CD4-positive, CD25-positive, alpha-beta regulatory T cell (primary cell): ENCODE measurements around the gene EIF2S3. TPM values are rescaled to one million over a fixed set of nuclear protein-coding genes. Genes with fewer than 3 reads are reported as not detected.
"Not testable (repeated sequence)": the region's sequence is repeated elsewhere in the genome, so short reads cannot be mapped to it uniquely, and the experiment has no call there.

Experiments
- ATAC-seq, 2 donors: fragments of 150-1000 bp; cut with Tn5 transposase; one replicate each; pipeline ENCODE4 v1.10.0; 2021; ENCODE audit warnings: low read depth in 2 of 2, moderate number of reproducible peaks in 2 of 2, moderate library complexity in 1 of 2
- DNase-seq, 3 donors: peaks; one replicate each; pipeline versions ENCODE4 v3.0.0 to v3.0.0-alpha.2; 2012 to 2022; ENCODE audit warnings: mixed read lengths in 1 of 3
- H3K27ac ChIP-seq: one replicate; pipeline ENCODE4 v1.7.0; 2013; ENCODE audit warnings: mild to moderate bottlenecking, low read length; ENCODE audit not compliant: insufficient read depth, poor library complexity, severe bottlenecking
- H3K27me3 ChIP-seq: one replicate; pipeline ENCODE4 v1.7.0; 2013; ENCODE audit warnings: low read length; ENCODE audit not compliant: control insufficient read depth, insufficient read depth
- H3K36me3 ChIP-seq: one replicate; pipeline ENCODE4 v1.7.0; 2013; ENCODE audit warnings: mild to moderate bottlenecking, low read length, moderate library complexity; ENCODE audit not compliant: control insufficient read depth, insufficient read depth
- H3K4me1 ChIP-seq: 2 replicates; pipeline ENCODE4 v1.7.0; 2013; ENCODE audit warnings: mild to moderate bottlenecking, low read length; ENCODE audit not compliant: insufficient read depth, control insufficient read depth, poor library complexity, severe bottlenecking
- H3K4me3 ChIP-seq: one replicate; pipeline ENCODE4 v1.7.0; 2013; ENCODE audit warnings: low read depth, mild to moderate bottlenecking, low read length, moderate library complexity
- H3K9me3 ChIP-seq, 2 experiments: 1 replicate in 1 of 2; 2 replicates in 1 of 2; pipeline ENCODE4 v1.7.0; 2013; ENCODE audit warnings: low read length in 2 of 2, mild to moderate bottlenecking in 1 of 2, moderate library complexity in 1 of 2; ENCODE audit not compliant: control insufficient read depth in 2 of 2
- H3K27ac Mint-ChIP-seq, 3 donors: one replicate each; pipeline ENCODE4 v1.8.0; 2020 to 2022; ENCODE audit warnings: mild to moderate bottlenecking in 3 of 3, mixed read lengths in 3 of 3, moderate library complexity in 2 of 3
- H3K27me3 Mint-ChIP-seq: one replicate; pipeline ENCODE4 v1.8.0; 2022; ENCODE audit warnings: mild to moderate bottlenecking, mixed read lengths
- H3K36me3 Mint-ChIP-seq: one replicate; pipeline ENCODE4 v1.8.0; 2020; ENCODE audit warnings: mixed read lengths
- H3K4me1 Mint-ChIP-seq, 4 donors: one replicate each; pipeline ENCODE4 v1.8.0; 2020 to 2022; ENCODE audit warnings: mixed read lengths in 4 of 4, mild to moderate bottlenecking in 1 of 4
- H3K4me3 Mint-ChIP-seq, 4 donors: one replicate each; pipeline ENCODE4 v1.8.0; 2020 to 2022; ENCODE audit warnings: mild to moderate bottlenecking in 4 of 4, mixed read lengths in 4 of 4, moderate library complexity in 3 of 4
- H3K9me3 Mint-ChIP-seq, 7 donors: one replicate each; pipeline ENCODE4 v1.8.0; 2020 to 2022; ENCODE audit warnings: mixed read lengths in 7 of 7, mild to moderate bottlenecking in 3 of 7, moderate library complexity in 2 of 7
- polyA plus RNA-seq, 4 donors: library from polyadenylated mRNA; unstranded; fragments of 300-500 nt; fragmentation: Illumina TruSeq; gene quantifications; one replicate each; pipeline ENCODE4 v1.2.3, GENCODE V29; 2021
- total RNA-seq: library from RNA; stranded (reverse); gene quantifications from one replicate; pipeline ENCODE4 v1.2.3, GENCODE V29; 2022

EIF2S3 gene
- total and polyA plus RNA-seq, 5 donors from 2014 or later: 55.7 to 228 (median 128) TPM

- Mint-ChIP-seq H3K4me1 (peaks cover 0 to 28% (median 0%) of the 10 kb centered on the region in 4 donors), H3K4me3 (peak overlapping the region in 1 of 4 donors; percentile 98), H3K27me3 (no peaks in the 10 kb centered on the region), H3K27ac (peak overlapping the region in 2 of 3 donors; percentile 99), H3K9me3 (no peaks in the 10 kb centered on the region), H3K36me3 (peaks cover 5% of the 10 kb centered on the region)
- H3K9me3 ChIP-seq: no peaks in the 10 kb centered on the region
- peaks cover 21% of the 10 kb centered on the region for H3K36me3 ChIP-seq
- DNase-seq (no peak), ATAC-seq (no peak)
- H3K27ac ChIP-seq: no peak overlapping the region
- no peaks in the 10 kb centered on the region for H3K27me3 ChIP-seq
- H3K4me3 ChIP-seq: no peak overlapping the region
- H3K4me1 ChIP-seq: peaks cover 6% of the 10 kb centered on the region
These were observed 244 bp downstream of the EIF2S3 start for GRCh38 chrX:24055043-24055356.

GRCh38 chrX:24063488-24063887 lies 8.7 kb downstream of the EIF2S3 start:
- Histone ChIP-seq H3K27me3 (no peaks in the 10 kb centered on the region), H3K36me3 (peaks cover 70% of the 10 kb centered on the region), H3K4me1 (no peaks in the 10 kb centered on the region), H3K9me3 (no peaks in the 10 kb centered on the region), H3K4me3 (no peak overlapping the region), H3K27ac (no peak overlapping the region)
- Mint-ChIP-seq H3K9me3 (no peaks in the 10 kb centered on the region), H3K27me3 (no peaks in the 10 kb centered on the region), H3K27ac (no peak overlapping the region), H3K4me3 (no peak overlapping the region), H3K36me3 (peaks cover 49% of the 10 kb centered on the region), H3K4me1 (peaks cover 0 to 9% (median 0%) of the 10 kb centered on the region in 4 donors)
- DNase-seq (no peak), ATAC-seq (no peak)

- no peak overlapping the region for H3K27ac Mint-ChIP-seq
- no peak for DNase-seq
- no peak overlapping the region for H3K4me3 Mint-ChIP-seq
- ATAC-seq: no peak
- H3K27ac ChIP-seq: no peak overlapping the region
- peaks cover 58% of the 10 kb centered on the region for H3K36me3 ChIP-seq
- no peaks in the 10 kb centered on the region for H3K9me3 Mint-ChIP-seq
- H3K4me3 ChIP-seq: no peak overlapping the region
- peaks cover 0 to 8% (median 0%) of the 10 kb centered on the region in 4 donors for H3K4me1 Mint-ChIP-seq
- H3K4me1 ChIP-seq: no peaks in the 10 kb centered on the region
- no peaks in the 10 kb centered on the region for H3K27me3 Mint-ChIP-seq
- no peaks in the 10 kb centered on the region for H3K9me3 ChIP-seq
- peaks cover 49% of the 10 kb centered on the region for H3K36me3 Mint-ChIP-seq
- no peaks in the 10 kb centered on the region for H3K27me3 ChIP-seq
These were observed 15.1 kb downstream of the EIF2S3 start for GRCh38 chrX:24069877-24070276.

DNA sequence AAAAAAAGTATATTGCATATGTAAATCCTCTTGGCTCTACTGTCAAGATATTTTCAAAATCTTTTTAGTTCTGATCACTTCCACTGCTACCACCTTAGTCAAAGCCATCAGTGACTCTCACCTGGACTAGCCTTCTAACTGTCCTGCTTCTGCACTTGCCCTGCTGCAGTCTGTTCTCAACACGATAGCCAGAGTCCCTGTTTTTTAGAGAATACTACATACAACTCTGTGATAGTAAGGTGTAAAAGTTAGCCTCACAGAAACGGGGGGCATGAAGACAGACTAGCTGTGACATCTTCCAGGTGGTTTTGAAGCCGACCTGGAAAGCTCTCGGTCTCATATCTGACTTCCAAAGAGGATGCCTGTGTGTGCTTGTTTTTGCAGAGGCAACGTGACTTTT lies 24.7 kb downstream of the EIF2S3 start:
- ATAC-seq: no peak

DNA sequence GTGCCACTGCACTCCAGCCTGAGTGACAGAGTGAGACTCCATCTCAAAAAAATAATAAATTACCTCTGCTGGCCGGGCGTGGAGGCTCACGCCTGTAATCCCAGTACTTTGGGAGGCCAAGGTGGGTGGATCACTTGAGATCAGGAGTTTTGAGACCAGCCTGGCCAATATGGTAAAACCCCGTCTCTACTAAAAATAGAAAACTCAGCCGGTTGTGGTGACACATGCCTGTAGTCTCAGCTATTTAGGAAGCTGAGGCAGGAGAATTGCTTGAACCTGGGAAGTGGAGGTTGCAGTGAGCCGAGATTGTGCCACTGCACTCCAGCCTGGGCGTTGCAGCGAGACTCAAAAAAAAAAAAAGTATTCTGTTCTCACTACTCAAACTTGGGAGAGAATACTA lies 25.5 kb downstream of the EIF2S3 start:
- H3K4me1 Mint-ChIP-seq, H3K4me3 ChIP-seq, H3K9me3 ChIP-seq, H3K4me3 Mint-ChIP-seq, ATAC-seq, H3K27me3 Mint-ChIP-seq, H3K4me1 ChIP-seq, H3K27me3 ChIP-seq, H3K9me3 Mint-ChIP-seq, H3K27ac ChIP-seq, DNase-seq: not testable (repeated sequence)
- Mint-ChIP-seq H3K36me3 (peaks cover 28% of the 10 kb centered on the region), H3K27ac (peak overlapping the region; percentile 3 to 91 (median 47))
- H3K36me3 ChIP-seq: peaks cover 19% of the 10 kb centered on the region

More for the DNA sequence above, 24.7 kb downstream of the EIF2S3 start:
- H3K4me3 Mint-ChIP-seq: no peak overlapping the region
- Histone ChIP-seq H3K27me3 (no peaks in the 10 kb centered on the region), H3K27ac (no peak overlapping the region), H3K9me3 (no peaks in the 10 kb centered on the region), H3K4me1 (no peaks in the 10 kb centered on the region), H3K4me3 (no peak overlapping the region), H3K36me3 (peaks cover 26% of the 10 kb centered on the region)
- no peaks in the 10 kb centered on the region for H3K9me3 Mint-ChIP-seq
- no peak overlapping the region for H3K27ac Mint-ChIP-seq
- H3K27me3 Mint-ChIP-seq: no peaks in the 10 kb centered on the region
- H3K36me3 Mint-ChIP-seq: peaks cover 33% of the 10 kb centered on the region
- peaks cover 5 to 8% (median 8%) of the 10 kb centered on the region in 4 donors for H3K4me1 Mint-ChIP-seq
- DNase-seq: no peak

- H3K4me1 ChIP-seq: no peaks in the 10 kb centered on the region
- ATAC-seq (no peak), DNase-seq (peak in 1 of 3 donors; percentile 20)
- Mint-ChIP-seq H3K4me1 (peaks cover 5 to 8% (median 8%) of the 10 kb centered on the region in 4 donors), H3K4me3 (no peak overlapping the region), H3K9me3 (no peaks in the 10 kb centered on the region), H3K27me3 (no peaks in the 10 kb centered on the region), H3K27ac (peak overlapping the region; percentile 3 to 91 (median 47)), H3K36me3 (peaks cover 24% of the 10 kb centered on the region)
- no peak overlapping the region for H3K27ac ChIP-seq
- H3K27me3 ChIP-seq: no peaks in the 10 kb centered on the region
- H3K36me3 ChIP-seq: peaks cover 15% of the 10 kb centered on the region
- no peaks in the 10 kb centered on the region for H3K9me3 ChIP-seq
- no peak overlapping the region for H3K4me3 ChIP-seq
These were observed 25.9 kb downstream of the EIF2S3 start for GRCh38 chrX:24080704-24081103.

GRCh38 chrX:24081661-24082154 lies 27.0 kb downstream of the EIF2S3 start:
- H3K4me3 Mint-ChIP-seq: peak overlapping the region in 1 of 4 donors; percentile 89
- no peaks in the 10 kb centered on the region for H3K27me3 ChIP-seq
- peaks cover 6% of the 10 kb centered on the region for H3K36me3 ChIP-seq
- H3K4me1 ChIP-seq: no peaks in the 10 kb centered on the region
- DNase-seq (peak; percentile 12 to 75 (median 44)), ATAC-seq (peak; percentile 67 to 71)
- no peak overlapping the region for H3K27ac ChIP-seq
- H3K36me3 Mint-ChIP-seq: peaks cover 15% of the 10 kb centered on the region
- H3K9me3 Mint-ChIP-seq: no peaks in the 10 kb centered on the region
- H3K4me3 ChIP-seq: no peak overlapping the region
- no peaks in the 10 kb centered on the region for H3K9me3 ChIP-seq
- H3K27me3 Mint-ChIP-seq: no peaks in the 10 kb centered on the region
- H3K27ac Mint-ChIP-seq: no peak overlapping the region
- peaks cover 5 to 8% (median 8%) of the 10 kb centered on the region in 4 donors for H3K4me1 Mint-ChIP-seq

DNA sequence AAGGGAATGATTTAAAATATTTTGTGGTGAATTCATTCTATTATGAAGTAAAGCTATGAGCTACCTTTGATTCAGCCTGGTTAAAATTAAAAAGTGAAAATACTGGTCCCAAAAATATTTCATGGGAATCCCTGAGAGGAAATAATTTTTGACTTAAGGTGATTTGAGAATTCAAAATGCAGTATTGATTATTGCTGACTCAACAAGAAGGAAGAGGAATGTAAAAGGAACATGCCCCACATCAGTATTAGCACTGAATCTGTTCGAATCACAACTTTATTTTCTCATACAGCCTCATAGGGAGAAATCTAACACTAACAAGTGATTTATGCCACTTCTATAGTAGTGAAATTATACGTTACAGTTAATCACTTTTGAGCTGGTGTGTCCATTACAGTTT lies 27.7 kb downstream of the EIF2S3 start:
- no peak overlapping the region for H3K4me3 Mint-ChIP-seq
- DNase-seq (no peak), ATAC-seq (no peak)
- H3K9me3 ChIP-seq: no peaks in the 10 kb centered on the region
- H3K27me3 ChIP-seq: no peaks in the 10 kb centered on the region
- no peak overlapping the region for H3K27ac Mint-ChIP-seq
- H3K4me3 ChIP-seq: no peak overlapping the region
- peaks cover 5% of the 10 kb centered on the region for H3K36me3 ChIP-seq
- H3K27ac ChIP-seq: no peak overlapping the region
- no peaks in the 10 kb centered on the region for H3K9me3 Mint-ChIP-seq
- H3K4me1 Mint-ChIP-seq: peaks cover 5 to 8% (median 8%) of the 10 kb centered on the region in 4 donors
- H3K4me1 ChIP-seq: no peaks in the 10 kb centered on the region
- peaks cover 11% of the 10 kb centered on the region for H3K36me3 Mint-ChIP-seq
- H3K27me3 Mint-ChIP-seq: no peaks in the 10 kb centered on the region
